ENCODE measurements around the gene KIF21A.

KIF21A gene

DNA sequence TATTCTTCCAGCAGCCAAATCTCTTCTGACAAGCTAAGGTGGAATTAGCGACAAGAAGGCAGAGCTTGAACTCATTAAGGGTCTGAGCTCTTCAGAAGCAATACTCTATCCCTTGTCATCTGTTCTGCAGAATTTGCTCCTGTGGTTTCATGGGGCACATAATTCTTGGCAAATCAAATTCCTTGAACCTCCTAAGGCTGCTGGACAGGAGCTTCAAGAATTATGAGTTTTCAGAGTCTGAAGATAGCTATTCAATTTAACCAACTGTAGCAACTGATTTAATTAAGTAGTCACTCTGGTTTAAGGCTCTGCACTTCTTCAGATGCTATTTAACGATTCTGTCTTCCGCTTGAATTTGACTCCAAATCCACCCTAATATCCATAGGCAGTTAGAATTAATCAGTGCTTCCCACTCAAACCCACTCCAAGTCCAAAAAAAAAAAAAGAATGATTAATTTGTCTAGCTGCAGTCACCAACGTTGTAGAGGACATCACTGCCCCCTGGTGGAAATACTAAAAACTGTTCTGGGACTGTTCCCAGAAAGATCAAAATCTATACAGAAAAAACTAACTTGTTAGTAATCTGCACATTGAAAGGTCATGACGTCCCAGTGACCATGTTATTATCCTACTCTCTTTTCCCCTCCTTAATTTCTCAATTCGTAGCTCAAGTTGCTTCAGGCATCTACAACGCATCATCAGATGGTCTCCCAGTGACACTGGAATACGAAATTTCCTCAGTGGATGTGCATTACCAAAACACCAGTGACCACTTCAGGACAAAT, 169.9 kb downstream of the KIF21A start:
- peak; percentile 22 for DNase-seq

DNA sequence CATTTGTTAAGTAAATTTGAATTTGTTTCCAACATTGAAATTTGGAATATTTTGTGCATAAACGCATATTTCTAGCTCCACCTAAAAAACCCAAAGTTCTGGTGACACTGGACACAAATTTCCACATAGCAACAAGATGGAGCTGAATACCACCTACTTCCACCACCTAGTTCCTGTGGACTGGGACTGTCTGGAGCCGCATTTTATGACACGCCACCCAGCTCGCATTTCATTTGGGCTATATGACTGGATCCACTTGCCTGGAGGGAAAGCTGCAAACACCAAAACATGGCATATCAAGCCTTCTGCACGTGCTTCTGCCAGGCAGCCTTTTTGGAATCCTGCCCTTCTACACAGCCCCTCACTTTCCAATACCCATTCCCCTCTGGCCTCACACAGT, 173.4 kb downstream of the KIF21A start:
- DNase-seq, result no peak

DNA sequence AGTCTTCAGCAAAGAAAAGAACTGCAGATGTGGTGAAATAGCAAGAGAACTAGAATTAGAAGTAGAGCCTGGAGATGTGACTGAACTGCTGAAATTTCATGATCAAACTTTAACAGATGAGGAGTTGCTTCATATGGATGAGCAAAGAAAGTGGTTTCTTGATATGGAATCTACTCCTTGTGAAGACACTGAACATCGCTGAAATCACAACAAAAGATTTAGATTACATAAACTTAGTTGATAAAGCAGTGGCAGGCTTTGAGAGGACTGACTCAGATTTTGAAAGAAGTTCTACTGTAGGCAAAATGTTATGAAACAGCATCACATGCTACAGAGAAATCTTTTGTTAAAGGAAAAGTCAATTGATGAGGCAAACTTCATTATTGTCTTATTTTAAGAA, 175.0 kb downstream of the KIF21A start:
- no peak for DNase-seq

DNA sequence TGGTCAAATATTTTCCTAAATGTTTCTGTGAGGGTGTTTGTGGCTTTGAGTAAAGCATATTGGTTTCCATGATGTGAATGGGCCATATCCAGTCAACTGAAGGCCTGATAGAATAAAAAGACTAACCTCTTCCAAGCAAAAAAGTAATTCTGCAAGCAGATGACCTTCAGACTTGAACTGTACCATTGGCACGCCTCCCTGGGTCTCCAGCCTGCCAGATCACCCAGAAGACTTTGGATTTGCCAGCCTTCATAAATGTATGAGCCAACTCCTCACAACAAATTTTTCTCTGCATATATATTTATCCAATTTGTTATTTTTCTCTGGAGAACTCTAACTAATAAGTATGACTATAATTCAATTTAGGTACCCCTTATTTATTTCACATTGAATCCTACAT, 190.3 kb downstream of the KIF21A start:
- no peak for DNase-seq

All from inflammatory macrophage treated with lipopolysaccharide for 4 hours (primary cell).